Measurements from ENCODE around the gene ARFRP1.

Gene ARFRP1

GRCh38 chr20:63743210-63743970 lies 35.6 kb upstream of the ARFRP1 start:
- DNase-seq (ENCODE audit: low read depth in 2 of 2): no peak

- DNase-seq (ENCODE audit: low read depth in 2 of 2): no peak
Observed at GRCh38 chr20:63742381-63743024, 34.7 kb upstream of the ARFRP1 start.

GRCh38 chr20:63741676-63742380 lies 34.1 kb upstream of the ARFRP1 start:
- DNase-seq (ENCODE audit: low read depth in 2 of 2): no peak

GRCh38 chr20:63741354-63741675 lies 33.5 kb upstream of the ARFRP1 start:
- DNase-seq (ENCODE audit: low read depth in 2 of 2): no peak

- DNase-seq (ENCODE audit: low read depth in 2 of 2): no peak
Observed at GRCh38 chr20:63740627-63741353, 33.0 kb upstream of the ARFRP1 start.

- DNase-seq (ENCODE audit: low read depth in 2 of 2): no peak
Observed at GRCh38 chr20:63740070-63740626, 32.4 kb upstream of the ARFRP1 start.

- DNase-seq (ENCODE audit: low read depth in 2 of 2): peak; percentile 54 to 64
Observed at GRCh38 chr20:63739130-63740069, 31.6 kb upstream of the ARFRP1 start, which contains the start of gene SLC2A4RG. Gene SLC2A4RG, plus strand, starts transcription at chr20:63739776. Its CDS starts 137 bp downstream, at chr20:63739913.

- DNase-seq (ENCODE audit: low read depth in 2 of 2): no peak
Observed at GRCh38 chr20:63738687-63739129, 30.9 kb upstream of the ARFRP1 start.

GRCh38 chr20:63737945-63738686 lies 30.3 kb upstream of the ARFRP1 start:
- no peak for DNase-seq (ENCODE audit: low read depth in 2 of 2)

- DNase-seq (ENCODE audit: low read depth in 2 of 2): no peak
Observed at GRCh38 chr20:63737695-63737944, 29.8 kb upstream of the ARFRP1 start.

GRCh38 chr20:63736893-63737694 lies 29.3 kb upstream of the ARFRP1 start:
- DNase-seq (ENCODE audit: low read depth in 2 of 2): no peak

- peak in 1 of 2 donors; percentile 53 for DNase-seq (ENCODE audit: low read depth in 2 of 2)
Observed at GRCh38 chr20:63735859-63736718, 28.3 kb upstream of the ARFRP1 start, which contains the start of gene LIME1. Gene LIME1, plus strand, starts transcription at chr20:63736664. Its CDS starts 886 bp downstream, at chr20:63737550.

- no peak for DNase-seq (ENCODE audit: low read depth in 2 of 2)
Observed at GRCh38 chr20:63734946-63735858, 27.4 kb upstream of the ARFRP1 start.

- no peak for DNase-seq (ENCODE audit: low read depth in 2 of 2)
Observed at GRCh38 chr20:63734111-63734945, 26.6 kb upstream of the ARFRP1 start.

GRCh38 chr20:63733579-63734081 lies 25.9 kb upstream of the ARFRP1 start:
- DNase-seq (ENCODE audit: low read depth in 2 of 2): no peak

GRCh38 chr20:63733117-63733516 lies 25.3 kb upstream of the ARFRP1 start:
- DNase-seq (ENCODE audit: low read depth in 2 of 2): no peak

All from stimulated activated CD8-positive, alpha-beta memory T cell treated with anti-CD3 and anti-CD28 coated beads, Interleukin-2, amount 100 ng/mL, for 48 hours (primary cell).